Measurements from ENCODE around the gene COL13A1.

The COL13A1 gene

DNA sequence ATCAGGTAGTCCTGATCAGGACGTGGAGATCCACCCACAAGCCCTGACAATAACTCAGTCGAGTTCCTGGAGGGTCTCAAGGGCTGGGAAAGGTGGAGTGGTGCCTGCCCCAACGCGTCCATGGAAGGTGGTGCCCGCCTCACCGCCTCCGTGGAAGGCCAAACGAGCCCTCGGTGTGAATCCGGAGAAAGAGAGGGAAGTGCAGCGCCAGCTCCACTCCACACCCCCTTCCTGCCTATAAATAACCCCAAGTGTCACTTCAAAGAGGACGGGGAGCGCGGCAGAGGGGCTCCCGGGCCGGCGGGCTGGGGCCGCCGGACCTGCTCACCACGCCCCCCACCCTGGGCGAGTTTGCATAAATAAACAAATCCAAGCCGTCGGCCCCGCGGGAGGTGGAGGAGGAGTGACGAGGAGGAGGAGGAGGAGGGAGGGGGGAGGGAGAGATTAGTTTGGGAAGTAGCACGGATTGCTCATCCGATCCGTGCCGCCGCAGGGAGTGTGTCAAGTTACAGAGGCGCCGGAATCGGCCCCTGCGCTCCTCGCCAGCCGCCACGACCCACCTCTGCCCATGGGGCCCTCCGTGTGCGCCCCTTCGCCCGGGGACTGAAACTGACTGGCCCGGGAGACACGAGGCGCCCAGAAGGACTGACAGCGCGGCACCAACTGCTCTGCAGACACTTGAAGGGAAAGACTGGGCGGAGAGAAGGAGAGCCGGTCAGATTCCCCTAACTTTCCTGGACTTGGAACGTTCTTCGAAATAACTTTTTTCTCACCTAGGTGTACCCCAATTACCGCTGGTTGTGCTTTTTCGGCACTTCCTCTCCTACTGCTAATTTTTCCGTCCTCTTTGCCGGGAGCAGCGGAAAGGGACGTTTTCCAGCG is at the start of gene COL13A1:
Gene COL13A1 (plus strand): TSS at position 473 of the 882 bp plus-strand sequence. CDS start 518 bp downstream, outside the sequence.
- no peak for DNase-seq

DNA sequence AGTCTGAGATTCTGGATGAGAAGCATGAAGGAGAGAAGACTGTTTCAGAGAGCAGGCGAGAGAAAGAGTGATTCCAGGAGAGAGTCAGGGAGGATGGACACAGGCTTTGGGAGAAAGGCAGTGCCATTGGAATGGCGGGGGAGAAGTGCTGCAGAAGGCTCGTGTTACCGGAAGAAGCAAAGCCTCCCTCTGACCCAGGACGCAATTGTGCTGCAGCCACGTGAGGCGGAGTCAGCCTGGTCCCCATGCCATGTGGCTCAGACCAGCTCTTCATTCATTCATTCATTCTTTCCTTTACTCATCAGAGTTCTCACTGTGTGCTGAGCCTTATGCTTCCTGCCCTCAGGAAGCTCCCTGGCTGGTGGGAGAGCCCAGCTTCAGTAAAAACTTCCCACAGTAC is 49.2 kb upstream of the COL13A1 start:
- no peak for DNase-seq

- DNase-seq, result no peak
Measured at GRCh38 chr10:69756279-69756678, 45.4 kb upstream of the COL13A1 start.

- DNase-seq, result no peak
Measured at GRCh38 chr10:69757206-69757552, 44.5 kb upstream of the COL13A1 start.

DNA sequence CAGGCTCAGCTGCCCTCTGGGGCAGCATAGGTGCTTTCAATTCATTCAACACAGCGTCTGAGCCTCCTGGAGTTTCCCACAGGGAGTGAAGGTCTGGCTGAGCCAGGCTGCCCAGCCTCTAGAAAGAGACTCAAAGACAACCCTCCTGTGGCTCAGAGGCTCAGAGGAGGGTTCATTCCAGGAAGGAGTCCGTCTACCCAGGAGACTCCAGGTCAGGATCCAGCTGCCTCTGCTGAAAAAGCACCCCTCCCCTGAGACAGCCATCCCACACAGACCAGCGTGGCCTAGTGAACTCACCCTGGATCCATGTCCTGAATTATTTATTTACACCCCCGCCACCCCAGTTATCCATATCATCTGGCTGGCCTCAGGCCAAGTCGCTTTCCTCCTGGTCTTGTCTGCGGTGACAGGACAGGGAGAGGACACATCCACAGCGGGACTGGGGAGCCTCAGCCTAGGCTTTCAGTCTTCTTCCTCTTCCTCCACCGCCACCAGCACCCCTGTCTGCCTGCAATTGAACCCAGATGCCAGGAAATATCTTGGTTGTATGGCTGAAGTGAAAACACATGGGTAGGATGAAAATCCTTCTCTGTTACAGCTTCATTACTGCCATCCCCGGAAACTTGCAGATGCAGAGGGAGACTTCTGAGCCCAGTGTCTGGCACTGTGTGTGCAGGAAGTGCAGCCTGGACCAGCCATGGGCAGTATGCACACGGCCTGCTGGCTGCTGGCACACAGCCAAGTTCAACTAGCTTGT is 44.0 kb upstream of the COL13A1 start:
- DNase-seq, result no peak

GRCh38 chr10:69758310-69758728 is 43.4 kb upstream of the COL13A1 start:
- DNase-seq, result no peak

DNA sequence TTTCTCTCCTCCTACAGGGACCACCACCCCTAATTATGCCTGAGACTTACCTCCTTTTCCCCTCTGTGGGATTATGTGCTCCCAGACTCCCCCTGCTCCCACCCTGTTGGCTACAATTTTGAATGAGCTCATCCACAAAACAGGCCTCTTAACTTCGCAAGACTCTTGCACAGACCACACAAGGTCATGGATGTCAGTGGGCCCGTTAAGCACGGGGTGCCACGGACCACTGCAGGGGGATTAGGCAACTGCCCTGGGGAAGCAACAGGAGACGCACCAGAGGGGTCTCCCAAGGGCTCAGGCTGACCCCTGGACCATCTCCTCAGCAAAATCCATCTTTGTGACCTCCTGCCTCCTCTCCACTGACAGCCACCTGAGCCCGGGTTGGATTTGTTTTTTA is 42.1 kb upstream of the COL13A1 start:
- no peak for DNase-seq

DNA sequence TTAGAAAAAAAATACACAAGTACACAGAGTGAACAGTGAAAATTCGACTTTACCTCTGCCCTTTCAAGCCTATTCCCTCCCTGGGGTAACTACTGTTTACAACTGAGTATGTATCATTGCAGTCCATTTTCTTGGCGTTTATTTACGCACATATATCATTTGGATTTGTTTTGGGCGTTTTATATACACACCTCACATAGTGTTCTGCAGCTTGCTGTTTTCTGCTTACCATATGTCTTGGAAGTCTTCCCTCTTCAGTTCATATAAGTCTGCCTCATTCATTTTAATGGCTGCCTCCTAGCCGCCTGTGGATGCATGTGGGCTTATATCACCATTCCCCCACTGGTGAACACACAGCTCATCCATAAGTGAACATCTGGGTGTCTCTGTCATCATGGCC is 41.6 kb upstream of the COL13A1 start:
- DNase-seq, result no peak

DNA sequence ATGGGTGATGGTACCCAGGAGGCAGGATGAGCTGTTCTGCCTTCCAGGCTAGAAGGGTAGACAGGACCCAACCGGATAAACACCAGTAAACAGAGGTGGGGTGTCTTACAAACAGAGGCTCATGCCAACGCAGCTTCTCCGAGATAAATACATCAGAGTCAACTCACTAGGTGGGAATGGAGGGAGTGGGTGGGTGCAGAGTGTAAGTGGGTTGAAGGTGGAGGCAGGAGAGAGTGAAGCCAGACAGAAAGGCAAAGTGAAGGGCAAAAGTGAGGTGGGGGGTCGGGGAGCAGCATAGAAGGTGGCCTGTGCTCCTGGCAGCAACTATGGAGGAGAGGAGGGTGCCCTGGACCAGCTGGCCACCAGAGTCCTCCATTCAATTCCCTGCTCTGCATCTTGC is 40.4 kb upstream of the COL13A1 start:
- DNase-seq, result no peak

GRCh38 chr10:69766161-69766910 is 35.4 kb upstream of the COL13A1 start:
- no peak for DNase-seq

DNA sequence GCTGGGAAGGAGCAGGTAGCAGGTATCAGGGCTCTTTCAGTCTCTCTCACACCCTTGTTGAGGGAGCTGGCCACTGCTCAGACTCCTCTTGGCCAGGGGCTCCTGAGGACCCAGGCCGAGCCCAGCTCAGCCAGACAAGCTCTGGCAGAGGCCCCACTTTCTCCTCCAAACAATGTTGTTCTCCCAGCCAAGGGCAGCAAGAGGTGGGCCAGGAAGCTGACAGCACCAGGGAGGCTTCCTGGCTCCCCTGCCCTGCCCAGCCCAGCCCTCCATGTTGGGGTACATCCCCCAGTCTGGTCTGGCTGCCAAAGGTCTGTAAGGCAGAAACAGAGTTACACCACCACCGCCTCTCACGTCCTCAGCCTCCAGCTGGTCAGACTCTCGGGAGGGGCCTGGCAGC is 33.9 kb upstream of the COL13A1 start:
- DNase-seq, result no peak

- DNase-seq, result no peak
Measured at GRCh38 chr10:69768386-69768785, 33.3 kb upstream of the COL13A1 start.

GRCh38 chr10:69769395-69769992 is 32.2 kb upstream of the COL13A1 start:
- no peak for DNase-seq

- DNase-seq, result no peak
Measured at GRCh38 chr10:69772933-69773704, 28.6 kb upstream of the COL13A1 start.

- no peak for DNase-seq
Measured at GRCh38 chr10:69774596-69774995, 27.1 kb upstream of the COL13A1 start.

DNA sequence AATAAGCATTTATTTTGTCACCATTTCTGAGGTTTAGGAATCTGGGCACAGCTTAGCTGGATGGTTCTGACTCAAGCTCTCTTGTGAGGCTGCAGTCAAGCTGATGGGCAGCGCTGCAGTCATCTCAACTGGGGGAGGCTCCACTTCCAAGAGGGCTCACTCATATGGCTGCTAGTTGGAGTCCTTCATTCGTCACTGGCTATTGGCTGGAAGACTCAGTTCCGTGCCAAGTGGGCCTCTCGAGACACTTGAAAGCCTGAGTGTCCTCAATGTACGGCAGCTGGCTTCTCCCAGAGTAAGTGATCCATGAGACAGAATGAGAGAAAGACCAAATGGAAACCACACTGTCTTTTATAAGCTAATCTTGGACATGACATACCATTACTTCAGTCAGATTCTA is 21.6 kb upstream of the COL13A1 start:
- no peak for DNase-seq

DNA sequence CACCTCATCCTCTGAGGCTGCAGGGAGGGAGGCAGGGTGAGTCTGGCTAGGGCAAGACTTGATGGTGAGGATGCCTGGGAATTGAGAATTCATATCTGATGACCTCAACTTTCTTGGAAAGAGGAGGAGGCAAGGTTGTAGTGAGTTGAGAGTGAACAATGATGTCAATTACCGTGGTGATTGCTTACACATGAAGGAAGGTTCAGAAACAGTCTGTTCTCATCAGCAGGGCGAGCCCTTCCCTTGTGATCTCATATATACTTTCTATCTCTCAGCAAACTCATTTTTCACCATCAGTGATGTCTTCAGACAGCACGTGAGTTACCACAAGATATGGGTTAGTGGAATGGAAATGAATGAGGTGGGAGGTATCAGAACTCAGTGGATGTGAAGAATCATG is 20.1 kb upstream of the COL13A1 start:
- DNase-seq, result no peak

GRCh38 chr10:69783515-69783914 is 18.2 kb upstream of the COL13A1 start:
- DNase-seq, result no peak

- DNase-seq, result no peak
Measured at GRCh38 chr10:69786791-69787190, 14.9 kb upstream of the COL13A1 start.

- DNase-seq, result no peak
Measured at GRCh38 chr10:69787681-69788080, 14.0 kb upstream of the COL13A1 start.

DNA sequence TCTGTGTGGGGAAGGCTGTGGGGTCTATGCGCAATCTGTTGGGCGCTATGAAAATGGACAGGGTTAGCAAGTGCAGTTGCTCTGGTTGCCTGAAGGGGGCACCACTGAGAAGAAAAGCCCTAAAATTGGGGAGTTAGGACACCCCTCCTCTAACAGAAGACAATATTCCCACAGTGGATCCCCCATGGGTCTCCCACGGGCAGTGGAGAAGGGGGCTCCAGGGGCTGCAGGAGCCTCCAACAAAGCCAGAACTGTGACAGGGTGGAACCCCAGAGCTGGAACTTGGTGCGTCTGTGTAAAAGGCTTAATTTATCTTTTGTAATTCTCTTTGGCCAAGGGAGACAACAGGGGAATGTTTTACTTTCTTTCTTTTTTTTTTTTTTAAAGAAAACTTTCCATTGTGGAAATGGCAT is 12.5 kb upstream of the COL13A1 start:
- no peak for DNase-seq

DNA sequence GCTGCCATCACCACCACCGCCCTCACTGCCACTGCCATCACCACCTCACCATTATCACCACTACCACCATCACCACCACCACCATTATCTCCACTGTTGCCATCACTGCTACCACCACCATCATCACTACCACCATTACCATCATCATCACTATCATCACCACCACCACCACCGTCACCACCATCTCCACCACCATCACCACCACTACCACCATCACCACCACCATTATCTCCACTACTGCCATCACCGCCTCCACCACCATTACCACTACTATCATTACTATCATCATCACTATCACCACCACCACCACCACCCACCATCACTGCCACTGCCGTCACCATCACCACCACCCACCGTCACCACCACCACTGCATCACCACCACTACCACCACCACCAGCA is 9.9 kb upstream of the COL13A1 start:
- DNase-seq, result no peak
